Measurements from ENCODE around the gene FOXN3.

GRCh38 chr14:89356496-89356895 is 60.5 kb downstream of the FOXN3 start:
- TF ChIP-seq, protein P1, sequence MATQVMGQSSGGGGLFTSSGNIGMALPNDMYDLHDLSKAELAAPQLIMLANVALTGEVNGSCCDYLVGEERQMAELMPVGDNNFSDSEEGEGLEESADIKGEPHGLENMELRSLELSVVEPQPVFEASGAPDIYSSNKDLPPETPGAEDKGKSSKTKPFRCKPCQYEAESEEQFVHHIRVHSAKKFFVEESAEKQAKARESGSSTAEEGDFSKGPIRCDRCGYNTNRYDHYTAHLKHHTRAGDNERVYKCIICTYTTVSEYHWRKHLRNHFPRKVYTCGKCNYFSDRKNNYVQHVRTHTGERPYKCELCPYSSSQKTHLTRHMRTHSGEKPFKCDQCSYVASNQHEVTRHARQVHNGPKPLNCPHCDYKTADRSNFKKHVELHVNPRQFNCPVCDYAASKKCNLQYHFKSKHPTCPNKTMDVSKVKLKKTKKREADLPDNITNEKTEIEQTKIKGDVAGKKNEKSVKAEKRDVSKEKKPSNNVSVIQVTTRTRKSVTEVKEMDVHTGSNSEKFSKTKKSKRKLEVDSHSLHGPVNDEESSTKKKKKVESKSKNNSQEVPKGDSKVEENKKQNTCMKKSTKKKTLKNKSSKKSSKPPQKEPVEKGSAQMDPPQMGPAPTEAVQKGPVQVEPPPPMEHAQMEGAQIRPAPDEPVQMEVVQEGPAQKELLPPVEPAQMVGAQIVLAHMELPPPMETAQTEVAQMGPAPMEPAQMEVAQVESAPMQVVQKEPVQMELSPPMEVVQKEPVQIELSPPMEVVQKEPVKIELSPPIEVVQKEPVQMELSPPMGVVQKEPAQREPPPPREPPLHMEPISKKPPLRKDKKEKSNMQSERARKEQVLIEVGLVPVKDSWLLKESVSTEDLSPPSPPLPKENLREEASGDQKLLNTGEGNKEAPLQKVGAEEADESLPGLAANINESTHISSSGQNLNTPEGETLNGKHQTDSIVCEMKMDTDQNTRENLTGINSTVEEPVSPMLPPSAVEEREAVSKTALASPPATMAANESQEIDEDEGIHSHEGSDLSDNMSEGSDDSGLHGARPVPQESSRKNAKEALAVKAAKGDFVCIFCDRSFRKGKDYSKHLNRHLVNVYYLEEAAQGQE (IDR thresholded peaks at IDR 0.05; ENCODE audit: low read depth, low read length): no peak
- no peak for TF ChIP-seq FOXK2 (IDR thresholded peaks at IDR 0.05)
- no peak for TF ChIP-seq POLR2A (IDR thresholded peaks at IDR 0.05; ENCODE audit: low read depth, low read length)
- no peak for TF ChIP-seq IRF4 (IDR thresholded peaks at IDR 0.05; ENCODE audit: low read depth, low read length)
- no peak for TF ChIP-seq ZNF384 (IDR thresholded peaks at IDR 0.05; ENCODE audit: borderline replicate concordance, low read depth, low read length)
- no peak for TF ChIP-seq POLR2AphosphoS5 (IDR thresholded peaks at IDR 0.05; ENCODE audit: low read length)
- TF ChIP-seq, protein P2, sequence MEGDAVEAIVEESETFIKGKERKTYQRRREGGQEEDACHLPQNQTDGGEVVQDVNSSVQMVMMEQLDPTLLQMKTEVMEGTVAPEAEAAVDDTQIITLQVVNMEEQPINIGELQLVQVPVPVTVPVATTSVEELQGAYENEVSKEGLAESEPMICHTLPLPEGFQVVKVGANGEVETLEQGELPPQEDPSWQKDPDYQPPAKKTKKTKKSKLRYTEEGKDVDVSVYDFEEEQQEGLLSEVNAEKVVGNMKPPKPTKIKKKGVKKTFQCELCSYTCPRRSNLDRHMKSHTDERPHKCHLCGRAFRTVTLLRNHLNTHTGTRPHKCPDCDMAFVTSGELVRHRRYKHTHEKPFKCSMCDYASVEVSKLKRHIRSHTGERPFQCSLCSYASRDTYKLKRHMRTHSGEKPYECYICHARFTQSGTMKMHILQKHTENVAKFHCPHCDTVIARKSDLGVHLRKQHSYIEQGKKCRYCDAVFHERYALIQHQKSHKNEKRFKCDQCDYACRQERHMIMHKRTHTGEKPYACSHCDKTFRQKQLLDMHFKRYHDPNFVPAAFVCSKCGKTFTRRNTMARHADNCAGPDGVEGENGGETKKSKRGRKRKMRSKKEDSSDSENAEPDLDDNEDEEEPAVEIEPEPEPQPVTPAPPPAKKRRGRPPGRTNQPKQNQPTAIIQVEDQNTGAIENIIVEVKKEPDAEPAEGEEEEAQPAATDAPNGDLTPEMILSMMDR (IDR thresholded peaks at IDR 0.05 in 2 of 3, conservative IDR thresholded peaks at IDR 0.05 in 1 of 3; ENCODE audit: control insufficient read depth in 2 of 3, extremely low read depth in 1 of 3, insufficient read depth in 1 of 3, low read depth in 3 of 3, low read length in 3 of 3): no peak
- no peak for TF ChIP-seq RAD21 (IDR thresholded peaks at IDR 0.05; ENCODE audit: insufficient read depth, low read depth, low read length)
- no peak for TF ChIP-seq YY1 (IDR thresholded peaks at IDR 0.05; ENCODE audit: low read depth, low read length)
- TF ChIP-seq, protein P3, sequence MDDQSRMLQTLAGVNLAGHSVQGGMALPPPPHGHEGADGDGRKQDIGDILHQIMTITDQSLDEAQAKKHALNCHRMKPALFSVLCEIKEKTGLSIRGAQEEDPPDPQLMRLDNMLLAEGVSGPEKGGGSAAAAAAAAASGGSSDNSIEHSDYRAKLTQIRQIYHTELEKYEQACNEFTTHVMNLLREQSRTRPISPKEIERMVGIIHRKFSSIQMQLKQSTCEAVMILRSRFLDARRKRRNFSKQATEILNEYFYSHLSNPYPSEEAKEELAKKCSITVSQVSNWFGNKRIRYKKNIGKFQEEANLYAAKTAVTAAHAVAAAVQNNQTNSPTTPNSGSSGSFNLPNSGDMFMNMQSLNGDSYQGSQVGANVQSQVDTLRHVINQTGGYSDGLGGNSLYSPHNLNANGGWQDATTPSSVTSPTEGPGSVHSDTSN (IDR thresholded peaks at IDR 0.05; ENCODE audit: insufficient replicate concordance, low read depth, low read length): no peak
- TF ChIP-seq PAX5 (IDR thresholded peaks at IDR 0.05; ENCODE audit: borderline replicate concordance, low read depth, low read length): no peak
- TF ChIP-seq WRNIP1 (IDR thresholded peaks at IDR 0.05; ENCODE audit: borderline replicate concordance, low read depth, low read length): no peak
- TF ChIP-seq SIN3A (IDR thresholded peaks at IDR 0.05; ENCODE audit: low read depth, low read length): no peak
- no peak for TF ChIP-seq HSF1 (IDR thresholded peaks at IDR 0.05; ENCODE audit: low read depth, low read length)
